Activated CD4-positive, alpha-beta T cell treated with anti-CD3 and anti-CD28 coated beads, Interleukin-2, amount 50 U/mL, for 24 hours (primary cell): Measurements from ENCODE around the gene PNPLA2.

Experiments
- DNase-seq, 2 donors: peaks; one replicate each; pipeline ENCODE4 v3.0.0-alpha.2; 2020; ENCODE audit warnings: low read depth in 1 of 2, low spot score in 1 of 2

The PNPLA2 gene

GRCh38 chr11:855796-856195 lies 37.1 kb downstream of the PNPLA2 start:
- DNase-seq, result no peak

- no peak for DNase-seq
Observed at GRCh38 chr11:856397-856796, 37.7 kb downstream of the PNPLA2 start.

DNA sequence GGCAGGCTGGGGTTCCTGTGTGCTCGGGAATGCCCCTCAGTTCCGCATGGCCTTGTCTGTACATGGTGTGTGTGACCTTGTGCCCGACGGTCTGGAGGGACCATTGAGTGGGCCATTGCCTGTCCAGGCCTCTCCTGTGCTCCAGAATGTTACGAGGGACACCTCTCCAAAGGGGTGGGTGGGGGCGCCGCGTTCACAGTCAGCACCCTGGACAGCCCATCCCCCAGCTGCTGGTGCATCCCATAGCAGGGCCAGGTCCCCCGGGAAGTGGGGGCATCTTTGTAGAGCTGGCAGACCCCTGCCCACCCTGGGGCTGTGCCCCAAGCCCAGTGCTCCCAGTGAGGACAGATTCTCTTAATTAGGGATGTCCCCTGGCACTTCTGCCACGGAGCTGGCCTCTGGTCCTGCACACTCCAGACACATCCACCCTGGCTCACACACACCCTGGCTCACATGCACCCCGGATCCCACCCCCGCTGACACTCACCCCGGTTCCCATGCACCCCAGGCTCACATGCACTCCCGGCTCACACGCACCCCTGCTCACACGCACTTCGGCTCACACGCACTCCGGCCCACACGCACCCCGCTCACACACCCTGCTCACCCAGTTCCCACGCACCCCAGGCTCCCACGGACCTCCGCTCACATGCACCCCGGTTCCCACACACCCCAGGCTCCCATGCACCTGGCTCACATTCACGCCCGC lies 39.5 kb downstream of the PNPLA2 start:
- DNase-seq, result no peak

- no peak for DNase-seq
Observed at GRCh38 chr11:858762-859339, 40.1 kb downstream of the PNPLA2 start.

DNA sequence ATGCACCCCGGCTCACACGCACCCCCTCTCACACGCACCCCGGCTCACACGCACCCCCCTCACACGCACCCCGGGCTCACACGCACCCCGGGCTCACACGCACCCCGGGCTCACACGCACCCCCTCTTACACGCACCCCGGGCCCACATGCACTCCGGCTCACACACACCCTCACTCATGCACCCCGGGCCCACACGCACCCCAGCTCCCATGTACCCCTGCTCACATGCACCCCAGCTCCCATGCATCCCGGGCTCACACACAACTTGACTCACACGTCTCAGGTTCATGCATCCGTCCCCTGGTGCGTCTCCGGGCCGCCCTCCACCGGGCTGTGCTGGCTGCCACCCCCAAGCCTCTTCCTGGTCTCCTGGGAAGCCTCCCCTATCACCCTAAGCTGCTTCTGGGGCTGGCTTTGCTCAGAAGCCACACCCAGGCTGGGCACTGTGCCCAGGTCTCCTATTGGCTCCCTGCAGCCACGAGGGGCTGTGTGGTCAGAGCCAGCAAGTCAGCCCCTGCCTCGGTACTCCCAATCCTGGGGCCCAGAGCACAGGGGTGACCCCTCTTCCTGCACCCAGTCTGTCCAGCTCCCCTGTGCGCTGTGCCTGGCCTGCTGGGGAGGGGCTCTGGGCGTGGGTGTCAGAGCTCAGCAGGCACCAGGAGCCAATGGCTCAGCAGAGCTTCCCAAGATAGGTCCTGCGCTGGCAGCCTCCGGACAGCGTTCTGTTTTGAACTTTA lies 40.8 kb downstream of the PNPLA2 start:
- DNase-seq, result no peak

DNA sequence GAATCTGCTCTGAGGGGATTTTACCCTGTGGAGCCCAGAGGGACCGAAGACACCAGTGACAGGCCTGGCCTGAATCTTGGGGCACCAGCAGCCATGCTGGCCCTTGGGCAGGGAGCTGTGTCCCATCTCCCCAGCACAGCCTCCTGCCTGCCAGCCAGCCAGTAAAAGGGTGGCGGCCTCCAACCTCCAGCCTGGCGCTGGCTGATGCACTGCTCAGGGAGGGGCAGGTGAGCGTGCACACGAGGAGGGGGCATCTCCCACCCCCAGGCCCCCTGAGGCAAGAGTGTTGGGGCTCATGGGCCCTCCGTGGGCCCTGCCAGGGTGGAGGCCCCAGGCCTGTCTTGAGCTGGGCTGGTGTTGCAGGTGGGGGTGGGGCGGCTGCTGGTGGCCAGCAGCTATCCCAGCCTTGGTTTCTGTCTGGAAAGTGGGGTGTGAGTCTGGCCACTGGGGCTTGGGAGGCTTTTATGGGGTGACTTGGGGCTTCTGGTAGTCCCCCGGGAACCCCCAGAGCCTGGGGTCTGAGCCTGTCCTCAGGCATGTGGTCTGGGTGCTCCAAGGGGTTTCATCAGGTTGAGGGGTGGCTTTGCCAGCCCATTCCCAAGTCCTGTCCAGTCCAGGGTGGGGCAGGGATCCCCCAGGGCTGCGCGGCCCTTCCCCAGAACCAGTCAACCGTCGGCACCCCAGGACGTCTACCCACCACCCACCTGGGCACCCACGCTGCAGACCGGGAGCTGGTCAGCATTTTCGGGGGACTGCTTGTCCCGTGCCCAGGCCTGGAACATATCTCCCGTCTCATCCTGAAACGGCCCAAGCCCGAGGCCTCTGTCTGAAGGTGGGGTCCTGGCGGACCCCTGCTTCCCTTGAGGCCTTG lies 41.8 kb downstream of the PNPLA2 start:
- DNase-seq, result no peak

DNA sequence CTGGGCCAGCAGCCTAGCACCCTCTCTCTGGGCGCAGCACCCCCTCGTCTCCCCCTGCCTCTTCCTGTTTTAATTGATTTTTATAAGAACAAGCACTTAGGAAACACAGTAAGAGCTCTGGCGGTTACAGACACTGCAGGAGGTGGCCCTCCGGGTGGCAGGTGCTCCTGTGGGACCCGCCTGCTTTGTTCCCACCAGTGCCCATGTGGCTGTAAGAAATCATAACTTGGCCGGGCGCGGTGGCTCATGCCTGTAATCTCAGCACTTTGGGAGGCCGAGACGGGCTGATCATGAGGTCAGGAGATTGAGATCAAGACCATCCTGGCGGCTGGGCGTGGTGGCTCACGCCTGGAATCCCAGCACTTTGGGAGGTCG lies 42.4 kb downstream of the PNPLA2 start:
- DNase-seq, result no peak

DNA sequence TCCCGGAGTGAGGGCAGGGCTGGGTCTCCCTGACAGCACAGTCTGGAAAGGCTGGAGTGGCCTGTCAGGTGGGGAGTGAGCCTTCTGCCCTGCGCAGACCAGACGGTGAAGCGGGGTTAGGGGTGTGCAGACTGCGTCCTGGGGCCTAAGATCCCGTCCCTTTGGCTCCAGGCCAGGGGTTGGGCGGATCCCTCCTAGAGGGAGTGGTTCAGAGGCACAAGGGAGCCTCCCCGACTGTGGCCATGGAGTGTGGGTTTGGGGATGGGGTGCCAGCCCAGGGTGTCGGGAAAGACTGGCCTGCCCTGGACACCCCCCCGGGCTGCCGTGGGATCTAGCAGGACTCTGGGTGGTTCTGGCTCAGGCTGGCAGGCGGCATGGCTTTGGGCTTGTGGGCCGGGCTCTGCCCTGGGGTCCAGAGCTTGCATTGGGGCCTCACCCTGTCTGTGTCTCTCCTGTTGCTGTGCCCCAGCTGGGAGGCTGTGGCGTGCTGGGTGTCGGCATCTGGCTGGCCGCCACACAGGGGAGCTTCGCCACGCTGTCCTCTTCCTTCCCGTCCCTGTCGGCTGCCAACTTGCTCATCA lies 43.5 kb downstream of the PNPLA2 start:
- no peak for DNase-seq

- no peak for DNase-seq
Observed at GRCh38 chr11:862696-863022, 43.9 kb downstream of the PNPLA2 start.

- no peak for DNase-seq
Observed at GRCh38 chr11:863023-863909, 44.6 kb downstream of the PNPLA2 start.

DNA sequence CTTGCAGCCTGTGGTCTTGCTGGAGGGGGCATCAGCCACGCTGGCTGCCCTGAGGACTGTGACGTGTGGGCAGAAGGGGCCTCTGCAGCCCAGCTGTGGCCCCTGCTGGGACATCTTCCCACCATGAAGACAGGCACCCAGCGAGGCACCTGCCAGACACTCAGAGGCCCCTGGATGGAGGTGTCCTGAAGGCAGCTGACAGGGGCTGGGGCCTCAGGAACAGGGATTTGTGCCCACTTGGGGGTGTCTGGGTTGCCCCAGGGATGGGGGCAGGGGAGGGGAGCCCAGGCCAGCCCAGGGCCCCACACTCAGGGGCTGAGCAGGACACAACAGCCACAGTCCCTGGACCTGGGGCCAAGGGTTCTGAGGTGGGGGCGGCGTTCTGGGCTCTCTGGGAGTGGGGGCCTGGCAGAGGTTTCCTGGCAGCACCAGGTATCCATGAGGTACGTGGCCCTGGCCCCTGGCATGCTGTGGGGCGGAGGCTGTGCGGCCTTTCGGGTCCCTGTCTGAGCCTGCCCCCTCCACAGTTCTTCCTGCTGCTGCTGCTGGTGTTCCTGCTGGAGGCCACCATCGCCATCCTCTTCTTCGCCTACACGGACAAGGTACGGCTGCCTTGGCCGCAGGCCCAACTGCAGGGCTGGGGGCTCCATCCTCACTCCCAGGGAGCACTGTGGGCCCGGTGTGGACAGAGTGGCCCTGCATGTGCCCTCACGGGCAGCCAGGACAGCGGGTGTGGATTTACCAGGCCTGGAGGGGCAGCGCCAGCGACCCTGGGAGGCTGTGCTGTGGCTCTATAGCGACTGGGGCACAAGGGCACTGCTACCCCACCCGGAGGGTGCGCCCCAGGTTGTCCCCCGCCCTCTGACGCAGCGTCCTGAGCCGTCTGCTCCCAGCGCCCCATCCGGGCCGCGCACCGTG lies 45.5 kb downstream of the PNPLA2 start:
- DNase-seq, result no peak

GRCh38 chr11:864898-865297 lies 46.2 kb downstream of the PNPLA2 start:
- DNase-seq, result no peak

DNA sequence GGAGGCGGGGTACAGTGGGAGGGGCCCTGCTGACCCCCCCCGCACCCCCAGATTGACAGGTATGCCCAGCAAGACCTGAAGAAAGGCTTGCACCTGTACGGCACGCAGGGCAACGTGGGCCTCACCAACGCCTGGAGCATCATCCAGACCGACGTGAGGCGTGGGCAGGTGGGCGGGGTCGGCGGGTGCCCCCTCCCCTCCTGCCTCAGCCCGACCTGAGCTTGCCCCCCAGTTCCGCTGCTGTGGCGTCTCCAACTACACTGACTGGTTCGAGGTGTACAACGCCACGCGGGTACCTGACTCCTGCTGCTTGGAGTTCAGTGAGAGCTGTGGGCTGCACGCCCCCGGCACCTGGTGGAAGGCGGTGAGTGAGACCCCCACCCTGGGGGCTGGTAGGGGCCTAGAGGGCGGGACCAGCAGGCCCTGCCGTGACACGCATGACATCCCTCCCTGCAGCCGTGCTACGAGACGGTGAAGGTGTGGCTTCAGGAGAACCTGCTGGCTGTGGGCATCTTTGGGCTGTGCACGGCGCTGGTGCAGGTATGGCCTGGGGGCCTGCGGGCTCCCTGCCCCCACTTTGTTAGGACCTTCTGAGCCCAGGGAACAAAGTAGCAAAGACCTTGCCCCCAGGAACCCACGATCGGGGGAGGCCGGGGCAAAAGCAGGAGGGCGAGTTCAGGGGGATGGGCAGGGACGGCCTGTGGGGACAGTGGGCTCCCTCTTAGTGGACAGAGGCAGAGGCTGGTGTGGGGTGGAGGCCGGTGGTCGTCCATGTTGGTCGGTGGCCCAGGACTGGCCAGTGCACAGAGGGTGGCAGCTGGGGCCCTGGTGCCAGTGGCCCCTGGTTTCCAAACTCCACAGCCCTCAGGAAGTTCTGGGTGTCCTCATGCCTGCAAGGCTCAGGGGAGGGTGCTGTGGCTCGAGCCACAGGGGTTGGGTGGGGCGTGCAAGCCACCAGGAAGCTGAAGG lies 47.0 kb downstream of the PNPLA2 start:
- DNase-seq, result no peak

DNA sequence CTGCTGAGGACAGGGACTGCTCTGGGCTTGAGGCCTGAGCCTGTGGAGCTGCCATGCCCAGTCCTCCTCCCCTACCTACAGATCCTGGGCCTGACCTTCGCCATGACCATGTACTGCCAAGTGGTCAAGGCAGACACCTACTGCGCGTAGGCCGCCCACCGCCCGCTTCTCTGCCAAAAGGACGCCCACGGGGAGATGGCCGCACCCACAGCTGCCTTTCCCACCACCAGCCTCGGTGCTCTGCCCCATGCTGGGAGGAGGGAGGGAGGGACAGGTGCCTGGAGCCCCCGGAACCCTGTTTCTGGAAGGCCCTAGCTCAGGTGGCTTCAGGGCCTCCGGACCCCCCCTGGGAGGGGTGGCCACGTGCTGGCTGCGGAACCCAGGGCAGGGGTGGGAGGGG lies 47.8 kb downstream of the PNPLA2 start:
- no peak for DNase-seq

GRCh38 chr11:867856-868358 lies 49.2 kb downstream of the PNPLA2 start:
- no peak for DNase-seq

DNA sequence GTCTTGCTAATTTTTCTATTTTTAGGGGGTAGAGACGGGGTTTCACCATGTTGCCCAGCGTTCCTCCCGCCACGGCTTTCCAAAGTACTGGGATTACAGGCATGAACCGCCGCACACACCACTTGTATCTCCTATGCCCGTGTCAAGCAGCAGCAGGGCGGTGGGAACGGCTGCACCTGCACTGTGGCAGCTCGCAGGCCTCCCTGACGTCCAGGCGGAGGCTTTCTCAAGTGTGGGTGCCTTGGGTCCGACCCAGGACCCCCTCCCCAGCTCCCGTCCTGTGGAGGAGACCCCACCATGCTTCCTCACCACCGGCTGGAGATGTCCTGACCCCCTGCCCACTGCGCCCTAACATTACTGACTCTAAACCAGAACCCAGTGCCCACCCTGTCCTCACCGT lies 49.7 kb downstream of the PNPLA2 start:
- DNase-seq, result no peak

GRCh38 chr11:868802-869201 lies 50.1 kb downstream of the PNPLA2 start:
- DNase-seq, result no peak
